IMR-90 (cell line): ENCODE data around the gene TIMM13. TPM values are rescaled to one million over a fixed set of nuclear protein-coding genes. Genes with fewer than 3 reads are reported as not detected.
A peak's percentile ranks its signal among the peaks of the same experiment; 100 is the strongest.

Experiments
- ATAC-seq: fragments of 200-7000 bp; cut with Tn5 transposase; 2 replicates; pipeline ENCODE4 v1.9.1; 2020; ENCODE audit warnings: low read depth, mild to moderate bottlenecking, moderate library complexity
- BruUV-seq: library from RNA; stranded (reverse); fragments of 400-500 nt; replicated peaks from 2 replicates; lab custom pipeline; 2021; lab: Mats Ljungman, UMichigan
- CTCF ChIA-PET: fragments of 300-600 bp; formaldehyde crosslinking; extraction: SDS; loops from one replicate; lab custom pipeline; 2021; ENCODE audit warnings: antibody characterized with exemption; lab: Yijun Ruan, JAX
- POLR2A ChIA-PET: fragments of 300-600 bp; sonication (Branson Sonifier 250); formaldehyde crosslinking; loops from one replicate; lab custom pipeline; 2022; ENCODE audit warnings: antibody characterized with exemption; ENCODE audit not compliant: unreplicated experiment; lab: Charles Lee
- DNase-seq: peaks from one replicate; pipeline ENCODE4 v3.0.0; 2013
- H2AFZ ChIP-seq: replicated peaks from 2 replicates; pipeline ENCODE3; 2013; ENCODE audit warnings: low read length, mild to moderate bottlenecking; ENCODE audit not compliant: poor library complexity
- H2AK5ac ChIP-seq: 2 replicates; pipeline ENCODE4 v1.6.1; 2013; ENCODE audit warnings: low read depth, low read length, inconsistent platforms
- H2AK9ac ChIP-seq: replicated peaks from 2 replicates; pipeline ENCODE3; 2013; ENCODE audit warnings: mild to moderate bottlenecking, low read depth, low read length, moderate library complexity; ENCODE audit not compliant: poor library complexity
- H2BK120ac ChIP-seq: 2 replicates; pipeline ENCODE4 v1.6.1; 2013; ENCODE audit warnings: low read depth, low read length, inconsistent platforms
- H2BK15ac ChIP-seq: 3 replicates; pipeline ENCODE4 v1.6.1; 2013; ENCODE audit warnings: low read depth, low read length, inconsistent platforms
- H2BK20ac ChIP-seq: 2 replicates; pipeline ENCODE4 v1.6.1; 2013; ENCODE audit warnings: low read depth, mild to moderate bottlenecking, inconsistent platforms, low read length, moderate library complexity
- H2BK5ac ChIP-seq: 2 replicates; pipeline ENCODE4 v1.6.1; 2013; ENCODE audit warnings: mild to moderate bottlenecking, low read depth, low read length, inconsistent platforms; ENCODE audit not compliant: poor library complexity, severe bottlenecking
- H3K14ac ChIP-seq: replicated peaks from 2 replicates; pipeline ENCODE4 v1.6.1; 2013; ENCODE audit warnings: low read depth, low read length, inconsistent platforms
- H3K18ac ChIP-seq: 2 replicates; pipeline ENCODE4 v1.6.1; 2013; ENCODE audit warnings: low read depth, low read length, control low read depth
- H3K23ac ChIP-seq: 2 replicates; pipeline ENCODE4 v1.6.1; 2013; ENCODE audit warnings: low read depth, low read length, inconsistent platforms
- H3K27ac ChIP-seq: 2 replicates; pipeline ENCODE4 v1.5.1; 2013; ENCODE audit warnings: mild to moderate bottlenecking, control low read depth, low read length; ENCODE audit not compliant: insufficient read depth
- H3K27me3 ChIP-seq: 2 replicates; pipeline ENCODE4 v1.6.1; 2013; ENCODE audit warnings: low read length; ENCODE audit not compliant: control insufficient read depth, insufficient read depth
- H3K36me3 ChIP-seq: 2 replicates; pipeline ENCODE4 v1.6.1; 2013; ENCODE audit warnings: low read length, mixed read lengths; ENCODE audit not compliant: control insufficient read depth, insufficient read depth
- H3K4ac ChIP-seq: 2 replicates; pipeline ENCODE4 v1.6.1; 2013; ENCODE audit warnings: low read depth, low read length, inconsistent platforms
- H3K4me1 ChIP-seq: 2 replicates; pipeline ENCODE4 v1.6.1; 2013; ENCODE audit warnings: low read length, mixed read lengths; ENCODE audit not compliant: control insufficient read depth, insufficient read depth
- H3K4me2 ChIP-seq: 2 replicates; pipeline ENCODE4 v1.6.1; 2013; ENCODE audit warnings: low read depth, mild to moderate bottlenecking, control low read depth, low read length, moderate library complexity
- H3K4me3 ChIP-seq: 2 replicates; pipeline ENCODE4 v1.5.1; 2013; ENCODE audit warnings: low read depth, mild to moderate bottlenecking, control low read depth, low read length, moderate library complexity; ENCODE audit not compliant: insufficient read depth
- H3K56ac ChIP-seq: 2 replicates; pipeline ENCODE4 v1.6.1; 2013; ENCODE audit warnings: low read length, inconsistent platforms; ENCODE audit not compliant: insufficient read depth; ENCODE audit errors: extremely low read depth
- H3K79me1 ChIP-seq, 2 experiments: 2 replicates each; pipeline ENCODE4 v1.6.1; 2013; ENCODE audit warnings: low read length in 2 of 2, inconsistent platforms in 1 of 2, low read depth in 1 of 2
- H3K9ac ChIP-seq: 2 replicates; pipeline ENCODE4 v1.6.1; 2013; ENCODE audit warnings: low read depth, low read length, control low read depth
- H3K9me1 ChIP-seq: 2 replicates; pipeline ENCODE4 v1.6.1; 2013; ENCODE audit warnings: low read length, inconsistent platforms; ENCODE audit not compliant: insufficient read depth
- H3K9me3 ChIP-seq: 2 replicates; pipeline ENCODE4 v1.6.1; 2013; ENCODE audit warnings: low read length; ENCODE audit not compliant: control insufficient read depth, insufficient read depth
- H4K20me1 ChIP-seq: 2 replicates; pipeline ENCODE4 v1.6.1; 2013; ENCODE audit warnings: low read length, inconsistent platforms; ENCODE audit not compliant: insufficient read depth
- H4K5ac ChIP-seq: 2 replicates; pipeline ENCODE4 v1.6.1; 2013; ENCODE audit warnings: mild to moderate bottlenecking, low read depth, low read length, control low read depth
- H4K8ac ChIP-seq, 2 experiments: 2 replicates each; pipeline ENCODE4 v1.6.1; 2013; ENCODE audit warnings: low read depth in 2 of 2, low read length in 2 of 2, control low read depth in 1 of 2, inconsistent platforms in 1 of 2
- H4K91ac ChIP-seq: 2 replicates; pipeline ENCODE4 v1.6.1; 2013; ENCODE audit warnings: low read depth, low read length, inconsistent platforms; ENCODE audit not compliant: insufficient read depth
- CHD1 ChIP-seq: IDR thresholded peaks from 2 replicates; pipeline ENCODE4 v1.6.1; 2012; ENCODE audit warnings: low read depth, low read length, improper control_type of control experiment
- FOS ChIP-seq: fragments of 150-350 bp; IDR thresholded peaks from 2 replicates; pipeline ENCODE4 v1.6.1; 2016; ENCODE audit warnings: low read depth, low read length
- NFE2L2 ChIP-seq: fragments of 150-350 bp; IDR thresholded peaks from 2 replicates; pipeline ENCODE4 v1.6.1; 2016; ENCODE audit warnings: low read depth, mild to moderate bottlenecking, low read length
- SMC3 ChIP-seq: fragments of 150-350 bp; IDR thresholded peaks from 2 replicates; pipeline ENCODE4 v1.6.1; 2016; ENCODE audit warnings: low read depth, mild to moderate bottlenecking, antibody characterized with exemption, low read length, moderate library complexity
- WGBS, 2 experiments: methylation state at CpG; one replicate each; pipeline versions ENCODE4 v1.1.5 to v1.1.7; 2013; ENCODE audit warnings: missing lambda C conversion rate in 2 of 2; ENCODE audit not compliant: insufficient read length in 1 of 2; ENCODE audit errors: extremely low coverage in 2 of 2; 5-methylcytosine and 5-hydroxymethylcytosine counted together
- dilution Hi-C: fragments of 300-500 bp; cut with HindIII; formaldehyde crosslinking; loops from one replicate; pipeline ENCODE4 v1.14.3; 2018; ENCODE audit warnings: low sequenced_read_pairs; ENCODE audit not compliant: unreplicated experiment
- in situ Hi-C: fragments of 300-500 bp; cut with MboI; formaldehyde crosslinking; loops from 3 replicates; pipeline ENCODE4 v1.14.3; 2019; ENCODE audit warnings: low sequenced_read_pairs, inconsistent platforms, mixed read lengths
- intact Hi-C: fragments of 100-400 bp; cut with micrococcal nuclease; formaldehyde crosslinking; loops from 2 replicates; pipeline ENCODE4 v1.10.0; 2022
- polyA plus RNA-seq, 3 experiments: library from polyadenylated mRNA; depleted of rRNA; stranded (reverse); fragments of >200 nt; gene quantifications; 2 replicates each; pipeline ENCODE4 v1.2.3, GENCODE V29; 2012; ENCODE audit warnings: low replicate concordance in 1 of 3
- total RNA-seq: library from RNA; depleted of rRNA; stranded (reverse); fragments of >200 nt; gene quantifications from 2 replicates; pipeline ENCODE4 v1.2.3, GENCODE V29; 2012
- TF ChIP-seq, protein P1 (sequence below): fragments of 150-350 bp; IDR thresholded peaks from 2 replicates; pipeline ENCODE4 v1.6.1; 2016; ENCODE audit warnings: low read depth, mild to moderate bottlenecking, low read length, moderate library complexity, borderline replicate concordance
- TF ChIP-seq, protein P2 (sequence below): conservative IDR thresholded peaks from 2 replicates; pipeline ENCODE4 v1.5.1; 2012; ENCODE audit warnings: mild to moderate bottlenecking, low read depth, low read length, improper control_type of control experiment

The TIMM13 gene
- total and polyA plus RNA-seq, 2 of the 4 experiments (the other 2 are of a cell fraction): 21.0 to 62.3 TPM

DNA sequence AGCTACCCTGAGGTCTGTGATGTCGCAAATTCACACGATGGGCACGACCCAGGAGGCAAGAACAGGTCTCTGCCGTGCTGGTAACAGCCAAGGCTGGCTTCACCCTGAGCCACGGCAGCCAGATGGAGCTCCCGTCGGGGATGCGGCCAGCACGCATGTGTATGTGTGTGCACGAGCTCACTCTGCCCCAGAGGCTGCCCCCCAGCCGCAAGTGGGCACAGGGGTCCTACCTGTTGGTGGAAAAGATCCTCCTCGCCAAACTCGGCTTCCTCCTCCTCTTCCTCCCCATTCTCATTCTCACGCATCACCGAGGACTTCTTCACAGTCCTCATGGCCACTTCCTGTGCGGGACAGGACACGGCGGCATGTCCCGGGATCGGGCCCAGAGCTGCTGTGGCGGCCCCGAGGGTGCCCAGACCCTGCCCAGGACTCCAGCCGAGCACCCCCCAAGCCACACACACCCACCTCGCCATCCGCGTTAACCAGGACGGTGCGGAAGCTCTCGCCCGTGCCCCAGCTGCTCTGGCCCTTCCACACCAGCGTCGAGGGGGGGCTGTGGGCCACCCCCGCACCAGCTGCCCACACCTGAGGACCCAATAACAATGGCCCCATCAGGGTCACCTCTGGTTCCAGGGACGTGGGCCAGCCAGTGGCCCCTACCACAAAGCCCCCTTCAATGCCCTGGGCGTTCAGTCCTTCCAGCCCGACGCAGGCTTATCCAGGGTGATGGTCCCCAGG lies 4.1 kb upstream of the TIMM13 start:
- H3K23ac ChIP-seq: no peak overlapping the region
- peaks cover 30% of the 10 kb centered on the region for H3K36me3 ChIP-seq
- H4K5ac ChIP-seq: no peak overlapping the region
- no peak overlapping the region for H2AK5ac ChIP-seq
- H3K4me1 ChIP-seq: peaks cover 3% of the 10 kb centered on the region
- no peaks in the 10 kb centered on the region for H3K9me1 ChIP-seq
- dilution Hi-C loops (no loop called here), intact Hi-C loops (no loop called here), in situ Hi-C loops (no loop called here)
- peak overlapping the region; percentile 50 for H2AK9ac ChIP-seq
- no peak for DNase-seq
- peaks cover 16% of the 10 kb centered on the region for H4K20me1 ChIP-seq
- H3K56ac ChIP-seq: no peak overlapping the region
- no peak overlapping the region for H3K14ac ChIP-seq
- H2BK120ac ChIP-seq: no peak overlapping the region
- H3K4me3 ChIP-seq: no peak overlapping the region
- H3K27ac ChIP-seq: no peak overlapping the region
- peaks cover 9 to 19% of the 10 kb centered on the region in 2 experiments; a peak in 3 of 4 replicates for H3K79me1 ChIP-seq
- TF ChIP-seq CHD1 (no peak), FOS (no peak), SMC3 (no peak), NFE2L2 (no peak)
- TF ChIP-seq, protein P1, sequence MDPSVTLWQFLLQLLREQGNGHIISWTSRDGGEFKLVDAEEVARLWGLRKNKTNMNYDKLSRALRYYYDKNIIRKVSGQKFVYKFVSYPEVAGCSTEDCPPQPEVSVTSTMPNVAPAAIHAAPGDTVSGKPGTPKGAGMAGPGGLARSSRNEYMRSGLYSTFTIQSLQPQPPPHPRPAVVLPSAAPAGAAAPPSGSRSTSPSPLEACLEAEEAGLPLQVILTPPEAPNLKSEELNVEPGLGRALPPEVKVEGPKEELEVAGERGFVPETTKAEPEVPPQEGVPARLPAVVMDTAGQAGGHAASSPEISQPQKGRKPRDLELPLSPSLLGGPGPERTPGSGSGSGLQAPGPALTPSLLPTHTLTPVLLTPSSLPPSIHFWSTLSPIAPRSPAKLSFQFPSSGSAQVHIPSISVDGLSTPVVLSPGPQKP: no peak
- TF ChIP-seq, protein P2, sequence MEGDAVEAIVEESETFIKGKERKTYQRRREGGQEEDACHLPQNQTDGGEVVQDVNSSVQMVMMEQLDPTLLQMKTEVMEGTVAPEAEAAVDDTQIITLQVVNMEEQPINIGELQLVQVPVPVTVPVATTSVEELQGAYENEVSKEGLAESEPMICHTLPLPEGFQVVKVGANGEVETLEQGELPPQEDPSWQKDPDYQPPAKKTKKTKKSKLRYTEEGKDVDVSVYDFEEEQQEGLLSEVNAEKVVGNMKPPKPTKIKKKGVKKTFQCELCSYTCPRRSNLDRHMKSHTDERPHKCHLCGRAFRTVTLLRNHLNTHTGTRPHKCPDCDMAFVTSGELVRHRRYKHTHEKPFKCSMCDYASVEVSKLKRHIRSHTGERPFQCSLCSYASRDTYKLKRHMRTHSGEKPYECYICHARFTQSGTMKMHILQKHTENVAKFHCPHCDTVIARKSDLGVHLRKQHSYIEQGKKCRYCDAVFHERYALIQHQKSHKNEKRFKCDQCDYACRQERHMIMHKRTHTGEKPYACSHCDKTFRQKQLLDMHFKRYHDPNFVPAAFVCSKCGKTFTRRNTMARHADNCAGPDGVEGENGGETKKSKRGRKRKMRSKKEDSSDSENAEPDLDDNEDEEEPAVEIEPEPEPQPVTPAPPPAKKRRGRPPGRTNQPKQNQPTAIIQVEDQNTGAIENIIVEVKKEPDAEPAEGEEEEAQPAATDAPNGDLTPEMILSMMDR: no peak
- H3K9ac ChIP-seq: no peak overlapping the region
- no peak overlapping the region for H3K18ac ChIP-seq
- no peak overlapping the region for H4K8ac ChIP-seq
- H2BK15ac ChIP-seq: no peak overlapping the region
- ChIA-PET POLR2A (no interaction called here), CTCF (no interaction called here)
- BruUV-seq: no TSS peak
- H3K9me3 ChIP-seq: no peaks in the 10 kb centered on the region
- 89% methylated on average over 24 of the region's 37 CpGs; no CpG with 5 or more reads in 1 of the 2 experiments for WGBS, 2 experiments
- no peak for ATAC-seq
- H2BK20ac ChIP-seq: no peak overlapping the region
- H3K4me2 ChIP-seq: no peak overlapping the region
- no peaks in the 10 kb centered on the region for H3K27me3 ChIP-seq
- H3K4ac ChIP-seq: no peak overlapping the region
- H4K91ac ChIP-seq: no peak overlapping the region
- no peak overlapping the region for H2AFZ ChIP-seq
- H2BK5ac ChIP-seq: no peak overlapping the region
